ENCODE measurements around the gene ELAVL2.

Gene ELAVL2

DNA sequence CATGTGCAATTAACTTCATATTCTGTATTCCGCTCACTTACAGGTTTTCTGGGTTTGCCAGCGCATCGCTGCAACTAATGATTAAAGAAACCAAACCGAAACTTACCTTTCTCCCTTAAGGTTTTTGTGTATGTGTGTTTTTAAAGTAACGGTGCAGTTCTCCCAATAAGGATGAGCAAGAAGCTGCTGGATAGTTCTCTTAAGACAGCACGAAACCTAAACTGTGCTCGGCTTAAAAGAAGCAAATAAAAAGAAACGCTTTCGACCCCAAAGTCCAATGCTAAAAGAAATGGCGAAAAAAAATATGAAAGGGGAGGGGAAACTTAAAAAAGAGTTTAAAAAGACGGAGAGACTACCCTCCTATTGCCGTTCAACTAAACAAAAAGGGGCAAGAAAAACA is 340 bp downstream of the ELAVL2 start:
- Histone ChIP-seq H3K4me3 (replicated peaks; ENCODE audit: insufficient read depth, low read length) (no peak overlapping the region), H3K27ac (replicated peaks) (no peak overlapping the region), H3K27me3 (ENCODE audit: insufficient read depth, poor library complexity, severe bottlenecking) (peaks cover 4% of the 10 kb centered on the region)
- no peak for DNase-seq (ENCODE audit: low read depth in 1 of 2, low spot score in 1 of 2)
- TF ChIP-seq, protein P1, sequence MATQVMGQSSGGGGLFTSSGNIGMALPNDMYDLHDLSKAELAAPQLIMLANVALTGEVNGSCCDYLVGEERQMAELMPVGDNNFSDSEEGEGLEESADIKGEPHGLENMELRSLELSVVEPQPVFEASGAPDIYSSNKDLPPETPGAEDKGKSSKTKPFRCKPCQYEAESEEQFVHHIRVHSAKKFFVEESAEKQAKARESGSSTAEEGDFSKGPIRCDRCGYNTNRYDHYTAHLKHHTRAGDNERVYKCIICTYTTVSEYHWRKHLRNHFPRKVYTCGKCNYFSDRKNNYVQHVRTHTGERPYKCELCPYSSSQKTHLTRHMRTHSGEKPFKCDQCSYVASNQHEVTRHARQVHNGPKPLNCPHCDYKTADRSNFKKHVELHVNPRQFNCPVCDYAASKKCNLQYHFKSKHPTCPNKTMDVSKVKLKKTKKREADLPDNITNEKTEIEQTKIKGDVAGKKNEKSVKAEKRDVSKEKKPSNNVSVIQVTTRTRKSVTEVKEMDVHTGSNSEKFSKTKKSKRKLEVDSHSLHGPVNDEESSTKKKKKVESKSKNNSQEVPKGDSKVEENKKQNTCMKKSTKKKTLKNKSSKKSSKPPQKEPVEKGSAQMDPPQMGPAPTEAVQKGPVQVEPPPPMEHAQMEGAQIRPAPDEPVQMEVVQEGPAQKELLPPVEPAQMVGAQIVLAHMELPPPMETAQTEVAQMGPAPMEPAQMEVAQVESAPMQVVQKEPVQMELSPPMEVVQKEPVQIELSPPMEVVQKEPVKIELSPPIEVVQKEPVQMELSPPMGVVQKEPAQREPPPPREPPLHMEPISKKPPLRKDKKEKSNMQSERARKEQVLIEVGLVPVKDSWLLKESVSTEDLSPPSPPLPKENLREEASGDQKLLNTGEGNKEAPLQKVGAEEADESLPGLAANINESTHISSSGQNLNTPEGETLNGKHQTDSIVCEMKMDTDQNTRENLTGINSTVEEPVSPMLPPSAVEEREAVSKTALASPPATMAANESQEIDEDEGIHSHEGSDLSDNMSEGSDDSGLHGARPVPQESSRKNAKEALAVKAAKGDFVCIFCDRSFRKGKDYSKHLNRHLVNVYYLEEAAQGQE (IDR thresholded peaks at IDR 0.05; ENCODE audit: insufficient replicate concordance, low read depth), result no peak

DNA sequence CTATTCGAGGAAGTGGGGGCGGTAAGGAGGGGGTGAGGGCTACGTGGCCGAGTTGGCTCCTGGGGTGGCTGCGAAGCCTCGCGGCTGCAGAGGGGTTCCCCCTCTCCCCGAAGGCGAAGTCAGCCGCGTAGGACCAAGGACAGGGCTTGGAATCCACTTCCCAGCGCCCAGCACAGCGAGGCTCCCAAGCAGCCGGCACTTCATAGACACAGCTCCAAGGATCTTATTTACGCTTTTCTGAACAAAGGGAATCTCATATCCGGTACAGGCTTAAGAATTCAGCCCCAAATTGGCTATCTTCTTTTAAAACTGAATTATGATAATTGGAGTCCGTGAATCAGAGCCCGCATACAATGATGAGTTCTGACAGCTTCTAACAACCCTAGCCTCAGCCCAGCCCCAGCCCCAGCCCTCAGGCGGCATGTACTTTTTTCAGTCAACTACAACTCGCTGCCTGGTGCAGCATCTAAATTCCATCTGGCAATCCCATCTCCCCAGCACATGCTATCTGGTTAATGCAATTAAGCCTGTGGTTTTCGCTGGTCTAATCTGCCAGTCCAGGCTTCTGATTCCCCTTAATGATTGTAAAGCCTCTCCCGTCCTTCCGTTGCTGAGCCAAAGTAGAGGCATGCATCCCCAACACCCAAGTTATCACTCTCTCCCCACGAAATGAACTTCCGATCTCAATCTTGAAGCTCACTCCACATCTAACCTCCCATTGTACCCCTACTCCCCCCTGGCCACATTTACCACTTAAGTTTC is 1.0 kb downstream of the ELAVL2 start:
- Histone ChIP-seq H3K4me3 (replicated peaks; ENCODE audit: insufficient read depth, low read length) (no peak overlapping the region), H3K27ac (replicated peaks) (no peak overlapping the region), H3K27me3 (ENCODE audit: insufficient read depth, poor library complexity, severe bottlenecking) (peaks cover 4% of the 10 kb centered on the region)
- no peak for DNase-seq (ENCODE audit: low read depth in 1 of 2, low spot score in 1 of 2)
- TF ChIP-seq SPI1 (IDR thresholded peaks at IDR 0.05; ENCODE audit: borderline replicate concordance, low read depth) (no peak), POLR2AphosphoS5 (IDR thresholded peaks at IDR 0.05; ENCODE audit: low read depth) (no peak), GABPA (IDR thresholded peaks at IDR 0.05; ENCODE audit: low read depth) (no peak)
- TF ChIP-seq, protein P2, sequence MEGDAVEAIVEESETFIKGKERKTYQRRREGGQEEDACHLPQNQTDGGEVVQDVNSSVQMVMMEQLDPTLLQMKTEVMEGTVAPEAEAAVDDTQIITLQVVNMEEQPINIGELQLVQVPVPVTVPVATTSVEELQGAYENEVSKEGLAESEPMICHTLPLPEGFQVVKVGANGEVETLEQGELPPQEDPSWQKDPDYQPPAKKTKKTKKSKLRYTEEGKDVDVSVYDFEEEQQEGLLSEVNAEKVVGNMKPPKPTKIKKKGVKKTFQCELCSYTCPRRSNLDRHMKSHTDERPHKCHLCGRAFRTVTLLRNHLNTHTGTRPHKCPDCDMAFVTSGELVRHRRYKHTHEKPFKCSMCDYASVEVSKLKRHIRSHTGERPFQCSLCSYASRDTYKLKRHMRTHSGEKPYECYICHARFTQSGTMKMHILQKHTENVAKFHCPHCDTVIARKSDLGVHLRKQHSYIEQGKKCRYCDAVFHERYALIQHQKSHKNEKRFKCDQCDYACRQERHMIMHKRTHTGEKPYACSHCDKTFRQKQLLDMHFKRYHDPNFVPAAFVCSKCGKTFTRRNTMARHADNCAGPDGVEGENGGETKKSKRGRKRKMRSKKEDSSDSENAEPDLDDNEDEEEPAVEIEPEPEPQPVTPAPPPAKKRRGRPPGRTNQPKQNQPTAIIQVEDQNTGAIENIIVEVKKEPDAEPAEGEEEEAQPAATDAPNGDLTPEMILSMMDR (IDR thresholded peaks at IDR 0.05; ENCODE audit: insufficient read depth, low read length), result no peak
- TF ChIP-seq, protein P1 (IDR thresholded peaks at IDR 0.05; ENCODE audit: insufficient replicate concordance, low read depth), result peak; percentile 71

DNA sequence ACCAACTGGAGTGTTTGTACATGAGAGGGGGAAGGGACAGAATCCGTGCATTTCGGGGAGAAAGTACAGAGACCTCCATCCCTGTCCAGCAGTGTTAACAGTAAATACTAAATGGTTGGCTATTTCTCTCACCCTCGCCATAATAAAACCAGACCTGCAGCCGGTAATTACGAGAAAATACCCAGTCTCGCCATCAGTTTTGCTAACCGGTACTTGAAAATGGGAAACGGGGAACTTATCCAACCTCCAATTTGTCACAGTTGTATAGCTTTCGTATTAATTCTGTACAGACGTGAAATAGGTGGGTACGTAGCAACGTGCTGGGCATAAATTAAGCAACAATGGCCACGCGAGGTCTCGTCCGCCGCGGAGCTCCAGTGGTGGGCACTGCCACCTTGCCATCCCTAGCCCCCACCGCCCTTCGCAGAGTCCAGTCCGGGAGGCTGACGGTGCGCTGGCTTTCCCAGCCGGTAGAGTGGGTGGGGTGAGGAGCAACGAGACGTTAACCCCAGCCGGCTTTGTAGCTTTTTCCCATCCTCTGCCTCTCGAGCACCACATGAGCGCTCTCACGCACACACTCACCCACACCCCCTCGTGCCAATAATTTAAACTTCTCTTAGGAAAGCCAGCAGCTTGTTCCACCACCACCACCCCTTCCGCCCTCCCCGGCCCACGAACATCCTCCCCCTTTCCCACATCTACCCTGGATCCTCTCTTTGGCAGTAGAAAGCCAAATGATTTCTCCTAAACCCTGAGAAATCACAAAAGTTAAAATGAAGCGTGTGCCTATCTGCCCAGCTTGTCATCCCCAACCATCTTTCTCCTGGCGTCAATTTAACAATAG is 1.8 kb downstream of the ELAVL2 start:
- Histone ChIP-seq H3K27me3 (ENCODE audit: insufficient read depth, poor library complexity, severe bottlenecking) (peaks cover 4% of the 10 kb centered on the region), H3K4me3 (replicated peaks; ENCODE audit: insufficient read depth, low read length) (no peak overlapping the region), H3K27ac (replicated peaks) (no peak overlapping the region)
- TF ChIP-seq POLR2AphosphoS5 (IDR thresholded peaks at IDR 0.05; ENCODE audit: low read depth) (no peak), GABPA (IDR thresholded peaks at IDR 0.05; ENCODE audit: low read depth) (no peak), SPI1 (IDR thresholded peaks at IDR 0.05; ENCODE audit: borderline replicate concordance, low read depth) (no peak)
- TF ChIP-seq, protein P2 (IDR thresholded peaks at IDR 0.05; ENCODE audit: insufficient read depth, low read length), result no peak
- TF ChIP-seq, protein P1 (IDR thresholded peaks at IDR 0.05; ENCODE audit: insufficient replicate concordance, low read depth), result no peak
- DNase-seq (ENCODE audit: low read depth in 1 of 2, low spot score in 1 of 2), result no peak

Data from HL-60 (cell line).